IMR-90 (cell line): Measurements from ENCODE around the gene ANKRD9. TPM values are rescaled to one million over a fixed set of nuclear protein-coding genes. Genes with fewer than 3 reads are reported as not detected.

Experiments
- ATAC-seq: fragments of 200-7000 bp; cut with Tn5 transposase; 2 replicates; pipeline ENCODE4 v1.9.1; 2020; ENCODE audit warnings: low read depth, mild to moderate bottlenecking, moderate library complexity
- BruUV-seq: library from RNA; stranded (reverse); fragments of 400-500 nt; replicated peaks from 2 replicates; lab custom pipeline; 2021; lab: Mats Ljungman, UMichigan
- CTCF ChIA-PET: fragments of 300-600 bp; formaldehyde crosslinking; extraction: SDS; loops from one replicate; lab custom pipeline; 2021; ENCODE audit warnings: antibody characterized with exemption; lab: Yijun Ruan, JAX
- POLR2A ChIA-PET: fragments of 300-600 bp; sonication (Branson Sonifier 250); formaldehyde crosslinking; loops from one replicate; lab custom pipeline; 2022; ENCODE audit warnings: antibody characterized with exemption; ENCODE audit not compliant: unreplicated experiment; lab: Charles Lee
- DNase-seq: peaks from one replicate; pipeline ENCODE4 v3.0.0; 2013
- H2AFZ ChIP-seq: replicated peaks from 2 replicates; pipeline ENCODE3; 2013; ENCODE audit warnings: low read length, mild to moderate bottlenecking; ENCODE audit not compliant: poor library complexity
- H2AK5ac ChIP-seq: 2 replicates; pipeline ENCODE4 v1.6.1; 2013; ENCODE audit warnings: low read depth, low read length, inconsistent platforms
- H2AK9ac ChIP-seq: replicated peaks from 2 replicates; pipeline ENCODE3; 2013; ENCODE audit warnings: mild to moderate bottlenecking, low read depth, low read length, moderate library complexity; ENCODE audit not compliant: poor library complexity
- H2BK120ac ChIP-seq: 2 replicates; pipeline ENCODE4 v1.6.1; 2013; ENCODE audit warnings: low read depth, low read length, inconsistent platforms
- H2BK15ac ChIP-seq: 3 replicates; pipeline ENCODE4 v1.6.1; 2013; ENCODE audit warnings: low read depth, low read length, inconsistent platforms
- H2BK20ac ChIP-seq: 2 replicates; pipeline ENCODE4 v1.6.1; 2013; ENCODE audit warnings: low read depth, mild to moderate bottlenecking, inconsistent platforms, low read length, moderate library complexity
- H2BK5ac ChIP-seq: 2 replicates; pipeline ENCODE4 v1.6.1; 2013; ENCODE audit warnings: mild to moderate bottlenecking, low read depth, low read length, inconsistent platforms; ENCODE audit not compliant: poor library complexity, severe bottlenecking
- H3K14ac ChIP-seq: replicated peaks from 2 replicates; pipeline ENCODE4 v1.6.1; 2013; ENCODE audit warnings: low read depth, low read length, inconsistent platforms
- H3K18ac ChIP-seq: 2 replicates; pipeline ENCODE4 v1.6.1; 2013; ENCODE audit warnings: low read depth, low read length, control low read depth
- H3K23ac ChIP-seq: 2 replicates; pipeline ENCODE4 v1.6.1; 2013; ENCODE audit warnings: low read depth, low read length, inconsistent platforms
- H3K27ac ChIP-seq: 2 replicates; pipeline ENCODE4 v1.5.1; 2013; ENCODE audit warnings: mild to moderate bottlenecking, control low read depth, low read length; ENCODE audit not compliant: insufficient read depth
- H3K27me3 ChIP-seq: 2 replicates; pipeline ENCODE4 v1.6.1; 2013; ENCODE audit warnings: low read length; ENCODE audit not compliant: control insufficient read depth, insufficient read depth
- H3K36me3 ChIP-seq: 2 replicates; pipeline ENCODE4 v1.6.1; 2013; ENCODE audit warnings: low read length, mixed read lengths; ENCODE audit not compliant: control insufficient read depth, insufficient read depth
- H3K4ac ChIP-seq: 2 replicates; pipeline ENCODE4 v1.6.1; 2013; ENCODE audit warnings: low read depth, low read length, inconsistent platforms
- H3K4me1 ChIP-seq: 2 replicates; pipeline ENCODE4 v1.6.1; 2013; ENCODE audit warnings: low read length, mixed read lengths; ENCODE audit not compliant: control insufficient read depth, insufficient read depth
- H3K4me2 ChIP-seq: 2 replicates; pipeline ENCODE4 v1.6.1; 2013; ENCODE audit warnings: low read depth, mild to moderate bottlenecking, control low read depth, low read length, moderate library complexity
- H3K4me3 ChIP-seq: 2 replicates; pipeline ENCODE4 v1.5.1; 2013; ENCODE audit warnings: low read depth, mild to moderate bottlenecking, control low read depth, low read length, moderate library complexity; ENCODE audit not compliant: insufficient read depth
- H3K56ac ChIP-seq: 2 replicates; pipeline ENCODE4 v1.6.1; 2013; ENCODE audit warnings: low read length, inconsistent platforms; ENCODE audit not compliant: insufficient read depth; ENCODE audit errors: extremely low read depth
- H3K79me1 ChIP-seq, 2 experiments: 2 replicates each; pipeline ENCODE4 v1.6.1; 2013; ENCODE audit warnings: low read length in 2 of 2, inconsistent platforms in 1 of 2, low read depth in 1 of 2
- H3K9ac ChIP-seq: 2 replicates; pipeline ENCODE4 v1.6.1; 2013; ENCODE audit warnings: low read depth, low read length, control low read depth
- H3K9me1 ChIP-seq: 2 replicates; pipeline ENCODE4 v1.6.1; 2013; ENCODE audit warnings: low read length, inconsistent platforms; ENCODE audit not compliant: insufficient read depth
- H3K9me3 ChIP-seq: 2 replicates; pipeline ENCODE4 v1.6.1; 2013; ENCODE audit warnings: low read length; ENCODE audit not compliant: control insufficient read depth, insufficient read depth
- H4K20me1 ChIP-seq: 2 replicates; pipeline ENCODE4 v1.6.1; 2013; ENCODE audit warnings: low read length, inconsistent platforms; ENCODE audit not compliant: insufficient read depth
- H4K5ac ChIP-seq: 2 replicates; pipeline ENCODE4 v1.6.1; 2013; ENCODE audit warnings: mild to moderate bottlenecking, low read depth, low read length, control low read depth
- H4K8ac ChIP-seq, 2 experiments: 2 replicates each; pipeline ENCODE4 v1.6.1; 2013; ENCODE audit warnings: low read depth in 2 of 2, low read length in 2 of 2, control low read depth in 1 of 2, inconsistent platforms in 1 of 2
- H4K91ac ChIP-seq: 2 replicates; pipeline ENCODE4 v1.6.1; 2013; ENCODE audit warnings: low read depth, low read length, inconsistent platforms; ENCODE audit not compliant: insufficient read depth
- BHLHE40 ChIP-seq: fragments of 150-350 bp; IDR thresholded peaks from 2 replicates; pipeline ENCODE4 v1.6.1; 2016; ENCODE audit warnings: mild to moderate bottlenecking, low read depth, low read length
- CEBPB ChIP-seq: IDR thresholded peaks from 2 replicates; pipeline ENCODE4 v1.6.1; 2012; ENCODE audit warnings: low read depth, low read length, improper control_type of control experiment
- CHD1 ChIP-seq: IDR thresholded peaks from 2 replicates; pipeline ENCODE4 v1.6.1; 2012; ENCODE audit warnings: low read depth, low read length, improper control_type of control experiment
- FOS ChIP-seq: fragments of 150-350 bp; IDR thresholded peaks from 2 replicates; pipeline ENCODE4 v1.6.1; 2016; ENCODE audit warnings: low read depth, low read length
- MAFK ChIP-seq: IDR thresholded peaks from 2 replicates; pipeline ENCODE4 v1.6.1; 2012; ENCODE audit warnings: low read depth, low read length, improper control_type of control experiment
- MAZ ChIP-seq: IDR thresholded peaks from 2 replicates; pipeline ENCODE4 v1.6.1; 2012; ENCODE audit warnings: low read depth, mild to moderate bottlenecking, low read length, improper control_type of control experiment, moderate library complexity, borderline replicate concordance
- MXI1 ChIP-seq: IDR thresholded peaks from 2 replicates; pipeline ENCODE4 v1.6.1; 2012; ENCODE audit warnings: low read depth, mild to moderate bottlenecking, low read length, moderate library complexity, borderline replicate concordance
- NFE2L2 ChIP-seq: fragments of 150-350 bp; IDR thresholded peaks from 2 replicates; pipeline ENCODE4 v1.6.1; 2016; ENCODE audit warnings: low read depth, mild to moderate bottlenecking, low read length
- POLR2A ChIP-seq: IDR thresholded peaks from 2 replicates; pipeline ENCODE4 v1.6.1; 2012; ENCODE audit warnings: mild to moderate bottlenecking, low read depth, low read length
- RAD21 ChIP-seq: IDR thresholded peaks from 2 replicates; pipeline ENCODE4 v1.6.1; 2012; ENCODE audit warnings: low read length, improper control_type of control experiment
- RCOR1 ChIP-seq: IDR thresholded peaks from 2 replicates; pipeline ENCODE4 v1.6.1; 2012; ENCODE audit warnings: mild to moderate bottlenecking, low read length, improper control_type of control experiment; ENCODE audit not compliant: insufficient replicate concordance
- RFX5 ChIP-seq: IDR thresholded peaks from 2 replicates; pipeline ENCODE4 v1.8.0; 2012; ENCODE audit warnings: low read depth, mild to moderate bottlenecking, low read length, moderate library complexity
- SMC3 ChIP-seq: fragments of 150-350 bp; IDR thresholded peaks from 2 replicates; pipeline ENCODE4 v1.6.1; 2016; ENCODE audit warnings: low read depth, mild to moderate bottlenecking, antibody characterized with exemption, low read length, moderate library complexity
- WGBS, 2 experiments: methylation state at CpG; one replicate each; pipeline versions ENCODE4 v1.1.5 to v1.1.7; 2013; ENCODE audit warnings: missing lambda C conversion rate in 2 of 2; ENCODE audit not compliant: insufficient read length in 1 of 2; ENCODE audit errors: extremely low coverage in 2 of 2; 5-methylcytosine and 5-hydroxymethylcytosine counted together
- dilution Hi-C: fragments of 300-500 bp; cut with HindIII; formaldehyde crosslinking; loops from one replicate; pipeline ENCODE4 v1.14.3; 2018; ENCODE audit warnings: low sequenced_read_pairs; ENCODE audit not compliant: unreplicated experiment
- in situ Hi-C: fragments of 300-500 bp; cut with MboI; formaldehyde crosslinking; loops from 3 replicates; pipeline ENCODE4 v1.14.3; 2019; ENCODE audit warnings: low sequenced_read_pairs, inconsistent platforms, mixed read lengths
- intact Hi-C: fragments of 100-400 bp; cut with micrococcal nuclease; formaldehyde crosslinking; loops from 2 replicates; pipeline ENCODE4 v1.10.0; 2022
- polyA plus RNA-seq, 3 experiments: library from polyadenylated mRNA; depleted of rRNA; stranded (reverse); fragments of >200 nt; gene quantifications; 2 replicates each; pipeline ENCODE4 v1.2.3, GENCODE V29; 2012; ENCODE audit warnings: low replicate concordance in 1 of 3
- total RNA-seq: library from RNA; depleted of rRNA; stranded (reverse); fragments of >200 nt; gene quantifications from 2 replicates; pipeline ENCODE4 v1.2.3, GENCODE V29; 2012
- TF ChIP-seq, protein P1 (sequence below): fragments of 150-350 bp; IDR thresholded peaks from 2 replicates; pipeline ENCODE4 v1.6.1; 2017; ENCODE audit warnings: mild to moderate bottlenecking, antibody characterized with exemption, low read length, low read depth
- TF ChIP-seq, protein P2 (sequence below): fragments of 150-350 bp; IDR thresholded peaks from 2 replicates; pipeline ENCODE4 v1.6.1; 2016; ENCODE audit warnings: low read depth, mild to moderate bottlenecking, low read length, moderate library complexity, borderline replicate concordance
- TF ChIP-seq, protein P3 (sequence below): conservative IDR thresholded peaks from 2 replicates; pipeline ENCODE4 v1.5.1; 2012; ENCODE audit warnings: mild to moderate bottlenecking, low read depth, low read length, improper control_type of control experiment

The ANKRD9 gene
- total and polyA plus RNA-seq, 2 of the 4 experiments (the other 2 are of a cell fraction): 3.9 to 15.7 TPM

DNA sequence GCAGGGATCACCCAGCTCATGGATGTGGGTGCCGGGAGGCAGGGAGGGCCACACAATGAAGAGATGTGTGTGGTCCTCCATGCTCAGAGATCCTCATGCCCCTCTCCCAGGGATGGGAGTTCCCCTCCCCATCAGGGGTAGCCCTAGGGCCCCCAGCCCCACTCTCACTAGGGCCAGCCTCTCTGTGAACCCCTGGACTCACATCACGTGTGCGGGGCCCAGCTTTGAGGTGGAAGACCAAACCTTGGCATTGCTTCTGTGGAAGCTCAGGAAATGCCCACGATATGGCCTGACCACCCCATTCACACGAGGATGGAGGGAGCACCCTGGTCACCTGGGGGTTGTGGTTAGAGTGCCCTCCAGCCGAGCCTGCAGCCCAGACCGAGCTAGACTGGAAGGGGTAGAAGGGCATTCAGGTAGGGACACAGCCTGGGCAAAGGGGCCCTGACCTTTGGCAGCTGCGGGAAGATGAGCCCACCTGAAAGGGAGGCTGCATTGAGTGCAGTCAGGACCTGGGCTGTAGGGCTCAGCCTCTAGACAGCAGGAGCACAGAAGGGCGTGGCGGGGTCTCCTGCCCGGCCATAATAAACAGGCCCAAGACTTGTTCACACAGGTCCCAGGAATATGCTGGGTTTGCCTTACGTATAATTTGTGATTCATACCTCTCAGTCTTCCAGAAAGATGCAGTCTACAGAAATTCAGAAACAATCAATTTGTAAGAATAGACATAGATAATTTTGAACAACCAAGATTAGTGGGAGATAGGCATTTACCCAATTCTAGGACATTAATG, 48.1 kb upstream of the ANKRD9 start:
- WGBS, 2 experiments: 83% methylated on average over 3 of the region's 12 CpGs; no CpG with 5 or more reads in 1 of the 2 experiments
- H4K5ac ChIP-seq: no peak overlapping the region

More for the DNA sequence above, 48.1 kb upstream of the ANKRD9 start:
- no peak overlapping the region for H2AFZ ChIP-seq
- no peak overlapping the region for H2BK15ac ChIP-seq
- no peak overlapping the region for H3K9ac ChIP-seq
- H3K14ac ChIP-seq: no peak overlapping the region
- H3K4me2 ChIP-seq: no peak overlapping the region
- in situ Hi-C loops (no loop called here), dilution Hi-C loops (no loop called here), intact Hi-C loops (no loop called here)
- no peak overlapping the region for H2AK9ac ChIP-seq
- H3K23ac ChIP-seq: no peak overlapping the region
- H3K4me3 ChIP-seq: no peak overlapping the region
- no peaks in the 10 kb centered on the region for H3K36me3 ChIP-seq
- no peak for DNase-seq
- no peak overlapping the region for H2BK20ac ChIP-seq
- H3K4ac ChIP-seq: no peak overlapping the region
- H3K4me1 ChIP-seq: peaks cover 1% of the 10 kb centered on the region; the same call in 1 of the 2 replicates
- no peak overlapping the region for H4K8ac ChIP-seq
- no peaks in the 10 kb centered on the region for H3K9me3 ChIP-seq
- no peak overlapping the region for H3K56ac ChIP-seq
- ChIA-PET CTCF (no interaction called here), POLR2A (no interaction called here)
- H2BK5ac ChIP-seq: no peak overlapping the region
- no TSS peak for BruUV-seq
- H3K18ac ChIP-seq: no peak overlapping the region
- H3K27me3 ChIP-seq: no peaks in the 10 kb centered on the region
- no peak for TF ChIP-seq CHD1
- TF ChIP-seq NFE2L2: no peak
- TF ChIP-seq RCOR1: no peak
- TF ChIP-seq, protein P1, sequence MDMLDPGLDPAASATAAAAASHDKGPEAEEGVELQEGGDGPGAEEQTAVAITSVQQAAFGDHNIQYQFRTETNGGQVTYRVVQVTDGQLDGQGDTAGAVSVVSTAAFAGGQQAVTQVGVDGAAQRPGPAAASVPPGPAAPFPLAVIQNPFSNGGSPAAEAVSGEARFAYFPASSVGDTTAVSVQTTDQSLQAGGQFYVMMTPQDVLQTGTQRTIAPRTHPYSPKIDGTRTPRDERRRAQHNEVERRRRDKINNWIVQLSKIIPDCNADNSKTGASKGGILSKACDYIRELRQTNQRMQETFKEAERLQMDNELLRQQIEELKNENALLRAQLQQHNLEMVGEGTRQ: no peak
- TF ChIP-seq, protein P2, sequence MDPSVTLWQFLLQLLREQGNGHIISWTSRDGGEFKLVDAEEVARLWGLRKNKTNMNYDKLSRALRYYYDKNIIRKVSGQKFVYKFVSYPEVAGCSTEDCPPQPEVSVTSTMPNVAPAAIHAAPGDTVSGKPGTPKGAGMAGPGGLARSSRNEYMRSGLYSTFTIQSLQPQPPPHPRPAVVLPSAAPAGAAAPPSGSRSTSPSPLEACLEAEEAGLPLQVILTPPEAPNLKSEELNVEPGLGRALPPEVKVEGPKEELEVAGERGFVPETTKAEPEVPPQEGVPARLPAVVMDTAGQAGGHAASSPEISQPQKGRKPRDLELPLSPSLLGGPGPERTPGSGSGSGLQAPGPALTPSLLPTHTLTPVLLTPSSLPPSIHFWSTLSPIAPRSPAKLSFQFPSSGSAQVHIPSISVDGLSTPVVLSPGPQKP: no peak
- no peak for TF ChIP-seq CEBPB
- TF ChIP-seq SMC3: no peak
- TF ChIP-seq MAFK: no peak
- no peak for TF ChIP-seq BHLHE40
- TF ChIP-seq RAD21: no peak
- no peak for TF ChIP-seq FOS
- TF ChIP-seq POLR2A: no peak
- TF ChIP-seq RFX5: no peak
- TF ChIP-seq, protein P3, sequence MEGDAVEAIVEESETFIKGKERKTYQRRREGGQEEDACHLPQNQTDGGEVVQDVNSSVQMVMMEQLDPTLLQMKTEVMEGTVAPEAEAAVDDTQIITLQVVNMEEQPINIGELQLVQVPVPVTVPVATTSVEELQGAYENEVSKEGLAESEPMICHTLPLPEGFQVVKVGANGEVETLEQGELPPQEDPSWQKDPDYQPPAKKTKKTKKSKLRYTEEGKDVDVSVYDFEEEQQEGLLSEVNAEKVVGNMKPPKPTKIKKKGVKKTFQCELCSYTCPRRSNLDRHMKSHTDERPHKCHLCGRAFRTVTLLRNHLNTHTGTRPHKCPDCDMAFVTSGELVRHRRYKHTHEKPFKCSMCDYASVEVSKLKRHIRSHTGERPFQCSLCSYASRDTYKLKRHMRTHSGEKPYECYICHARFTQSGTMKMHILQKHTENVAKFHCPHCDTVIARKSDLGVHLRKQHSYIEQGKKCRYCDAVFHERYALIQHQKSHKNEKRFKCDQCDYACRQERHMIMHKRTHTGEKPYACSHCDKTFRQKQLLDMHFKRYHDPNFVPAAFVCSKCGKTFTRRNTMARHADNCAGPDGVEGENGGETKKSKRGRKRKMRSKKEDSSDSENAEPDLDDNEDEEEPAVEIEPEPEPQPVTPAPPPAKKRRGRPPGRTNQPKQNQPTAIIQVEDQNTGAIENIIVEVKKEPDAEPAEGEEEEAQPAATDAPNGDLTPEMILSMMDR: no peak
- TF ChIP-seq MXI1: no peak
- no peak for TF ChIP-seq MAZ
- no peaks in the 10 kb centered on the region for H3K79me1 ChIP-seq
- H4K20me1 ChIP-seq: no peaks in the 10 kb centered on the region
- no peaks in the 10 kb centered on the region for H3K9me1 ChIP-seq
- no peak overlapping the region for H2AK5ac ChIP-seq
- H3K27ac ChIP-seq: no peak overlapping the region
- no peak overlapping the region for H4K91ac ChIP-seq
- H2BK120ac ChIP-seq: no peak overlapping the region
- ATAC-seq: no peak
